ENCODE measurements around the gene HNRNPM.

- TF ChIP-seq CTCF (IDR thresholded peaks at IDR 0.05) (no peak), POLR2A (IDR thresholded peaks at IDR 0.05) (no peak)
These were observed 49.4 kb downstream of the HNRNPM start for GRCh38 chr19:8494158-8494557.

Measured in testis (tissue), 2 donors.